ENCODE data around the gene ZNF358.

DNA sequence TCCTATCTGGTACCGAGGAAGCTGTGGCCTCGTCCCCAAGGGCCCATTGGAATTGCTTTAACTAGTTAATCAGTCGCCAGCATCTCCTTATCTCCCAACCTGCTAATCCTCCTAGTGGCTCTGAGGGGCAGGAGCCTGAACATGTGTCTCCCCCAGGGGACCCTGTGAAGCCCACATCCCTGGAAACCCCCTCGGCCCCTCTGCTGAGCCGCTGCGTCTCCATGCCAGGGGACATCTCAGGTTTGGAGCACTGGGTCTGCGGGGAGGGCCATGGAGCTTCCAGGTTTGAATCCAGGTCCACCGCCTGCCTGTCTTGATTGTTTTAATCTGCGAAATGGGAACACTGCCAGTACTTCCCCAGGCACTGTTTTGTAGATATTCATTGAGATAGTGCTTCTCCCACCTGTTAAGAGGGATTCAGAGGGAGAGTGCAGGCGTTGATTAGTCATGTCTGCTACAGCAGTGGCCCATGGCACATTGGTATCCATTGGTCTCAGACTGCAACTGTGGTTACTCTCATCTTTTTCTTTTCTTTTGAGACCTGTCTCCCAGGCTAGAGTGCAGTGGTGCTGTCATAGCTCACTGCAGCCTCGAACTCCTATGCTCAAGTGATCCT lies 26.0 kb downstream of the ZNF358 start:
- TF ChIP-seq CTCF (conservative IDR thresholded peaks at IDR 0.05 in 1 of 2, IDR thresholded peaks at IDR 0.05 in 1 of 2; ENCODE audit: low read depth in 1 of 2, low read length in 2 of 2): no peak
- TF ChIP-seq EZH2 (IDR thresholded peaks at IDR 0.05; ENCODE audit: low read length, missing control alignments): no peak

Measured in fibroblast of lung (primary cell).